ENCODE measurements around the gene AGAP1.

The AGAP1 gene

GRCh38 chr2:235706506-235706905 lies 212.7 kb downstream of the AGAP1 start:
- no peak overlapping the region for H3K4me3 ChIP-seq (ENCODE audit: low read depth, low read length)

GRCh38 chr2:235707411-235708096 lies 213.7 kb downstream of the AGAP1 start:
- no peak overlapping the region for H3K4me3 ChIP-seq (ENCODE audit: low read depth, low read length)

- no peak overlapping the region for H3K4me3 ChIP-seq (ENCODE audit: low read depth, low read length)
These were observed 215.4 kb downstream of the AGAP1 start for GRCh38 chr2:235709124-235709813.

- H3K4me3 ChIP-seq (ENCODE audit: low read depth, low read length), result no peak overlapping the region
These were observed 216.4 kb downstream of the AGAP1 start for GRCh38 chr2:235709969-235710879.

GRCh38 chr2:235710933-235711332 lies 217.1 kb downstream of the AGAP1 start:
- H3K4me3 ChIP-seq (ENCODE audit: low read depth, low read length), result no peak overlapping the region

GRCh38 chr2:235711527-235711926 lies 217.7 kb downstream of the AGAP1 start:
- H3K4me3 ChIP-seq (ENCODE audit: low read depth, low read length), result no peak overlapping the region

- H3K4me3 ChIP-seq (ENCODE audit: low read depth, low read length), result no peak overlapping the region
These were observed 218.3 kb downstream of the AGAP1 start for GRCh38 chr2:235712176-235712575.

- H3K4me3 ChIP-seq (ENCODE audit: low read depth, low read length), result no peak overlapping the region
These were observed 219.3 kb downstream of the AGAP1 start for GRCh38 chr2:235713189-235713588.

- H3K4me3 ChIP-seq (ENCODE audit: low read depth, low read length), result no peak overlapping the region
These were observed 221.8 kb downstream of the AGAP1 start for GRCh38 chr2:235715601-235716000.

GRCh38 chr2:235716875-235717496 lies 223.1 kb downstream of the AGAP1 start:
- H3K4me3 ChIP-seq (ENCODE audit: low read depth, low read length), result no peak overlapping the region

GRCh38 chr2:235719146-235719942 lies 225.5 kb downstream of the AGAP1 start:
- no peak overlapping the region for H3K4me3 ChIP-seq (ENCODE audit: low read depth, low read length)

GRCh38 chr2:235721625-235722024 lies 227.8 kb downstream of the AGAP1 start:
- H3K4me3 ChIP-seq (ENCODE audit: low read depth, low read length), result no peak overlapping the region

GRCh38 chr2:235722869-235723268 lies 229.0 kb downstream of the AGAP1 start:
- no peak overlapping the region for H3K4me3 ChIP-seq (ENCODE audit: low read depth, low read length)

- H3K4me3 ChIP-seq (ENCODE audit: low read depth, low read length), result no peak overlapping the region
These were observed 229.5 kb downstream of the AGAP1 start for GRCh38 chr2:235723371-235723770.

GRCh38 chr2:235723811-235724465 lies 230.1 kb downstream of the AGAP1 start:
- H3K4me3 ChIP-seq (ENCODE audit: low read depth, low read length), result no peak overlapping the region

GRCh38 chr2:235725016-235725489 lies 231.2 kb downstream of the AGAP1 start:
- no peak overlapping the region for H3K4me3 ChIP-seq (ENCODE audit: low read depth, low read length)

GRCh38 chr2:235725841-235726240 lies 232.0 kb downstream of the AGAP1 start:
- no peak overlapping the region for H3K4me3 ChIP-seq (ENCODE audit: low read depth, low read length)

GRCh38 chr2:235726554-235726953 lies 232.7 kb downstream of the AGAP1 start:
- H3K4me3 ChIP-seq (ENCODE audit: low read depth, low read length), result no peak overlapping the region

GRCh38 chr2:235727174-235727573 lies 233.3 kb downstream of the AGAP1 start:
- no peak overlapping the region for H3K4me3 ChIP-seq (ENCODE audit: low read depth, low read length)

Data from iPS-11a (cell line).